ENCODE results near the gene ADORA1.

GRCh38 chr1:203137324-203137723 is 9.8 kb downstream of the ADORA1 start:
- TF ChIP-seq, protein P1, sequence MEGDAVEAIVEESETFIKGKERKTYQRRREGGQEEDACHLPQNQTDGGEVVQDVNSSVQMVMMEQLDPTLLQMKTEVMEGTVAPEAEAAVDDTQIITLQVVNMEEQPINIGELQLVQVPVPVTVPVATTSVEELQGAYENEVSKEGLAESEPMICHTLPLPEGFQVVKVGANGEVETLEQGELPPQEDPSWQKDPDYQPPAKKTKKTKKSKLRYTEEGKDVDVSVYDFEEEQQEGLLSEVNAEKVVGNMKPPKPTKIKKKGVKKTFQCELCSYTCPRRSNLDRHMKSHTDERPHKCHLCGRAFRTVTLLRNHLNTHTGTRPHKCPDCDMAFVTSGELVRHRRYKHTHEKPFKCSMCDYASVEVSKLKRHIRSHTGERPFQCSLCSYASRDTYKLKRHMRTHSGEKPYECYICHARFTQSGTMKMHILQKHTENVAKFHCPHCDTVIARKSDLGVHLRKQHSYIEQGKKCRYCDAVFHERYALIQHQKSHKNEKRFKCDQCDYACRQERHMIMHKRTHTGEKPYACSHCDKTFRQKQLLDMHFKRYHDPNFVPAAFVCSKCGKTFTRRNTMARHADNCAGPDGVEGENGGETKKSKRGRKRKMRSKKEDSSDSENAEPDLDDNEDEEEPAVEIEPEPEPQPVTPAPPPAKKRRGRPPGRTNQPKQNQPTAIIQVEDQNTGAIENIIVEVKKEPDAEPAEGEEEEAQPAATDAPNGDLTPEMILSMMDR (IDR thresholded peaks at IDR 0.05): no peak
- no peak for TF ChIP-seq POLR2A (IDR thresholded peaks at IDR 0.05)

All from transverse colon (tissue), 3 donors.